Upper lobe of right lung (tissue), 1 donor: Measurements from ENCODE around the gene ECHS1. TPM values are rescaled to one million over a fixed set of nuclear protein-coding genes. Genes with fewer than 3 reads are reported as not detected.

Experiments used
- ATAC-seq: fragments of 200-7000 bp; cut with Tn5 transposase; one replicate; pipeline ENCODE4 v1.9.1; 2020; ENCODE audit warnings: mild to moderate bottlenecking, moderate library complexity
- DNase-seq: peaks from one replicate; pipeline ENCODE4 v3.0.0-alpha.2; 2020
- H3K27ac ChIP-seq: fragments of 200-600 bp; one replicate; pipeline ENCODE4 v1.8.0; 2022
- H3K27me3 ChIP-seq: fragments of 200-600 bp; one replicate; pipeline ENCODE4 v1.8.0; 2022; ENCODE audit warnings: mild to moderate bottlenecking
- H3K36me3 ChIP-seq: fragments of 200-600 bp; one replicate; pipeline ENCODE4 v1.8.0; 2022
- H3K4me1 ChIP-seq: fragments of 200-600 bp; one replicate; pipeline ENCODE4 v1.8.0; 2022
- H3K4me3 ChIP-seq: fragments of 200-600 bp; one replicate; pipeline ENCODE4 v1.8.0; 2022; ENCODE audit warnings: mild to moderate bottlenecking
- H3K9me3 ChIP-seq: fragments of 200-600 bp; one replicate; pipeline ENCODE4 v1.8.0; 2022
- intact Hi-C: fragments of 100-400 bp; cut with DNase I; formaldehyde crosslinking; loops from one replicate; pipeline ENCODE4 v1.11.0; 2022
- total RNA-seq: library from RNA; stranded (reverse); fragmentation: NEBNext Ultra II Directional; extraction: Animal tissue kit (Norgen Biotek cat#: 25700); gene quantifications from one replicate; pipeline ENCODE4 v1.2.1, GENCODE V29; 2021
- TF ChIP-seq, protein P1 (sequence below): fragments of 200-600 bp; IDR thresholded peaks from one replicate; pipeline ENCODE4 v1.8.0; 2022; ENCODE audit warnings: antibody characterized with exemption
- donor health status: DM: no; HTN: yes; CAD: no; lungs with severe emphysema.

Gene ECHS1
- total RNA-seq, 1 donor from 2014 or later: 55.8 TPM

DNA sequence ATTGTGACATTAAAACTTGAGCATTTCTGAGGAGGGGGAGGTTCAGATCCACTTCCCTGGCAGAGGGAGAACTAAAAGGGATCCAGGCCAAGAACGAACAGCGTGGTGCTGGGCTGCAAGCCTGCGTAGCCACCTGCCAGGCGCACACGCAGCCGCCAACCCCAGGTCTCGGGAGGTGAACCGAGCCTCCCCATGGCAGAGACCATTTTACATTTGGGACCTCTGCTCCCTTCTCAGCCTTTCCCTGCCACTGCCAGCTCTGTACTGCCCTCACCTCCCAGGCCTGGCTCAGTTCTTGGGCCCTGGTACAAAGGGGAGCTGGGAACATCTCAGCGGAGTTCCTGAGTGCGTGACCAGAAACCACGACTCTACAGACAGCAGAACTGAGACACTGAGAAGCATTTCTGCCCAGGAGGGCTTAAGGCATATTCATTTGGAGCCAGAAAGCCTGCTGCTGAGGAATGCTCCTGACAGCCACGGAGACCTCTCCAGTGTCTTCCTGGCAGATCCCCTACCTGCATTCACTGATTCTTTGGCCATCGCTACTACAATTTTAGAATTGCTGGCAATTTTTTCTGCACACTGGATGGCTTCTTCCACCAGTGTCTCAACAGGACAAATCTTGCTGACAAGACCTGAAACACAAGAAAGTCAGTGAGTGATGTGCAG is 7.6 kb downstream of the ECHS1 start:
- H3K4me3 ChIP-seq: no peak overlapping the region
- no peak overlapping the region for H3K27ac ChIP-seq
- no peak for ATAC-seq
- TF ChIP-seq, protein P1, sequence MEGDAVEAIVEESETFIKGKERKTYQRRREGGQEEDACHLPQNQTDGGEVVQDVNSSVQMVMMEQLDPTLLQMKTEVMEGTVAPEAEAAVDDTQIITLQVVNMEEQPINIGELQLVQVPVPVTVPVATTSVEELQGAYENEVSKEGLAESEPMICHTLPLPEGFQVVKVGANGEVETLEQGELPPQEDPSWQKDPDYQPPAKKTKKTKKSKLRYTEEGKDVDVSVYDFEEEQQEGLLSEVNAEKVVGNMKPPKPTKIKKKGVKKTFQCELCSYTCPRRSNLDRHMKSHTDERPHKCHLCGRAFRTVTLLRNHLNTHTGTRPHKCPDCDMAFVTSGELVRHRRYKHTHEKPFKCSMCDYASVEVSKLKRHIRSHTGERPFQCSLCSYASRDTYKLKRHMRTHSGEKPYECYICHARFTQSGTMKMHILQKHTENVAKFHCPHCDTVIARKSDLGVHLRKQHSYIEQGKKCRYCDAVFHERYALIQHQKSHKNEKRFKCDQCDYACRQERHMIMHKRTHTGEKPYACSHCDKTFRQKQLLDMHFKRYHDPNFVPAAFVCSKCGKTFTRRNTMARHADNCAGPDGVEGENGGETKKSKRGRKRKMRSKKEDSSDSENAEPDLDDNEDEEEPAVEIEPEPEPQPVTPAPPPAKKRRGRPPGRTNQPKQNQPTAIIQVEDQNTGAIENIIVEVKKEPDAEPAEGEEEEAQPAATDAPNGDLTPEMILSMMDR: no peak
- no peaks in the 10 kb centered on the region for H3K4me1 ChIP-seq
- no peaks in the 10 kb centered on the region for H3K9me3 ChIP-seq
- intact Hi-C loops: no loop called here
- peaks cover 70% of the 10 kb centered on the region for H3K36me3 ChIP-seq
- DNase-seq: no peak
- H3K27me3 ChIP-seq: no peaks in the 10 kb centered on the region

DNA sequence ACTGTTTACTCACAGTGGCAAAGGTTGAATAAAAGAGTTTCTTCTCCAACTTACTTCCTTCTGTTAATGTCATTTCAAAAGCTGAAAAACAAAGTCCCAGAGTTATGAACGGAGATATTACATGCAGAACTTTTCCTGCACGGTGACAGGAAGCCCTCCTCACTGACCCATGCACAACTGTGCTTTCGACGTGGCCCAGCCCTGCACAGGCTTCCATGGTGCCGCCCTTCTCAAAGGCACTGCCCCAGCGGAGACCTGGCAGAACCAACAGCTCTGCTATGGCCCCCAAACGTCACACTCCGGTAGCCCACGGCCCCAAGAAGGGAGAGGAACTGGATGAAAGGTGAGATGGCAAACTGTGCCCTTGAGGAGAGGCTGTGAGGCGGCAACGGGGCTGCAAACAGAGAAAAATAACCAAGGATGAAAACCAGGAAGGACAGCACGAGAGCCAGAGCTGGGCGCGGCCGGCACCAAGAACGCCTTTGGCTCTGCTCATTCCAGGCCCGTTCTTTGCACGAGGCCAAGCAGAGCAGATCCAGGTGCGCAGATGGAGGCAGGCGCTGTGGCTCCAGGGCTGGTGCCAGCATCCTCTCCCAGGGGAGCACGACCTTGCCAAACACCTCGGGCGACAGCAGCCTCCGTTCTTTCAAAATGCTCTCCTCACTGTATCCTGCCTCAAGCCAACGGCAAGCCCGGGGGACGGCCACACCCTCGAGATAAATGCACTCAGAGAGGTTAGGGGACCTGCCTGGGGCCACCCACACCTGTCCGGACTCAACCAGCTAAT is 8.3 kb downstream of the ECHS1 start:
- intact Hi-C loops: no loop called here
- no peak overlapping the region for H3K27ac ChIP-seq
- H3K9me3 ChIP-seq: no peaks in the 10 kb centered on the region
- H3K27me3 ChIP-seq: no peaks in the 10 kb centered on the region
- peaks cover 63% of the 10 kb centered on the region for H3K36me3 ChIP-seq
- no peak overlapping the region for H3K4me3 ChIP-seq
- no peaks in the 10 kb centered on the region for H3K4me1 ChIP-seq
- ATAC-seq (no peak), DNase-seq (no peak)
- TF ChIP-seq, protein P1: no peak

DNA sequence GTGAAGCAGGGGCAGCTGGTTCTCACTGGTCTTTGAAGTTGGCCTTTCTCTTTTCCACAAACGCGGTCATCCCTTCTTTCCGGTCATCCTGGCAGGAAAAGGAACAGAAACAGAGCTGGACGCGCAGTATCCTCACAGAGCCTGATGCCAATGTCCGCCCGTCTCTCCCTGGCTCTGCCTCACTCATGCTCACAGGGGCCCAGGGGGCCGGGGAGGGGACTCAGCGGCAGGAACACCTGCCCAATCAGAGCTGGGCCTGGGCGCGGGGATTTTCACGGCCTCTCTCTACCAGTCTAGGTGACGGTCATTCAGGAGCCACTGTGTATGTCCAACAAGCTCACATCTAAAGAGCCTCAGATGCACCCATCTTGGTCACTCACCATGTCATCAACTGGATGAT is 10.3 kb downstream of the ECHS1 start:
- intact Hi-C loops: no loop called here
- H3K4me1 ChIP-seq: no peaks in the 10 kb centered on the region
- H3K9me3 ChIP-seq: no peaks in the 10 kb centered on the region
- DNase-seq (no peak), ATAC-seq (no peak)
- H3K27ac ChIP-seq: no peak overlapping the region
- TF ChIP-seq, protein P1: no peak
- H3K4me3 ChIP-seq: no peak overlapping the region
- H3K36me3 ChIP-seq: peaks cover 43% of the 10 kb centered on the region
- H3K27me3 ChIP-seq: no peaks in the 10 kb centered on the region

DNA sequence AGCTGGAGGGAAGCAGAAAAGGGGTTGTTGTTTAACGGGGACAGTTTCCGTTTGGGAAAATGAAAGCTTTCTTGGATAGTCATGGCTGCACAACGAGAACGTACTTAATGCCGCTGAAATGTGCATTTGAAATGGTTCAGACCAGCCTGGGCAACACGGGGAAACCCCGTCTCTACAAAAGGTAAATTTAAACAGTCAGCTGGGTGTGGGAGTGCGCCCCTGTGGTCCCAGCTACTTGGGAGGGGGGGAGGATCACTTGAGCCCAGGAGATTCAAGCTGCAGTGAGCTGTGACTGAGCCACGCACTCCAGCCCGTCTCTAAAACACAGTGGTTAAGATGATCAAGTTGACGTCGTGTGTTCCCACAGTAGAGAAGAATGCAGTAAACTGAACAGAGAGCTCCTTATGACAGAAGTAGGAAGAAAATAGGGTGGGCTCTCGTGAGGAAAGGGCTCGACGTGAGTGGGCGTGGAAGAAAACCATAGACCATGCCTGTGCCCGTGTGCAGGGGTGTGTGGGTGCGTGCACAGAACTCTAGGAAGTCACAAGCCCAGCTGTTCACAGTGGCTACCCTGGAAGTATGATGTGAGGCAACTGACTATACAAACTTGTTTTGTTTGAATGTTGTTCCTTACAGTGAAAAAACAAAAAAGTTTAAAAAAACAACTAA is 11.2 kb downstream of the ECHS1 start:
- H3K4me1 ChIP-seq: peaks cover 5% of the 10 kb centered on the region
- no peak overlapping the region for H3K27ac ChIP-seq
- peaks cover 41% of the 10 kb centered on the region for H3K36me3 ChIP-seq
- H3K27me3 ChIP-seq: no peaks in the 10 kb centered on the region
- intact Hi-C loops: no loop called here
- TF ChIP-seq, protein P1: no peak
- DNase-seq: no peak
- no peak for ATAC-seq
- H3K4me3 ChIP-seq: no peak overlapping the region
- no peaks in the 10 kb centered on the region for H3K9me3 ChIP-seq

DNA sequence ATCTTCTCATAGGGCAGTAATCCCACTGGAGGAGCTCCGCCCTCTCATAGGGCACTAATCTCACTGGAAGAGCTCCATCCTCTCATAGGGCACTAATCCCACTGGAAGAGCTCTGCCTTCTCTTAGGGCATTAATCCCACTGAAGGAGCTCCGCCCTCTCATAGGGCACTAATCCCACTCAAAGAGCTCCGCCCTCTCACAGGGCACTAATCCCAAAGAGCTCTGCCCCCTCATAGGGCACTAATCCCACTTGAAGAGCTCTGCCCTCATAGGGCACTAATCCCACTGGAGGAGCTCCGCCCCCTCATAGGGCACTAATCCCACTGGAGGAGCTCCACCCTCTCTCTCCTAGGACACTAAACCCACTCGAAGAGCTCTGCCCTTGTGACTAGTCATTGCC is 11.9 kb downstream of the ECHS1 start:
- no peak for ATAC-seq
- TF ChIP-seq, protein P1: no peak
- no peak overlapping the region for H3K27ac ChIP-seq
- no peak for DNase-seq
- no peak overlapping the region for H3K4me3 ChIP-seq
- no peaks in the 10 kb centered on the region for H3K27me3 ChIP-seq
- H3K9me3 ChIP-seq: no peaks in the 10 kb centered on the region
- H3K4me1 ChIP-seq: peaks cover 11% of the 10 kb centered on the region
- peaks cover 34% of the 10 kb centered on the region for H3K36me3 ChIP-seq
- intact Hi-C loops: no loop called here
